Endothelial cell (in vitro differentiated cells): ENCODE measurements around the gene HS3ST4. TPM values are rescaled to one million over a fixed set of nuclear protein-coding genes. Genes with fewer than 3 reads are reported as not detected.

Experiments
- DNase-seq: peaks from one replicate; pipeline ENCODE4 v3.0.0; 2021; ENCODE audit warnings: low spot score
- H3K27ac Mint-ChIP-seq: one replicate; pipeline ENCODE4 v1.8.0; 2021; ENCODE audit warnings: mixed read lengths, inconsistent platforms; ENCODE audit not compliant: unreplicated experiment
- H3K27me3 Mint-ChIP-seq: one replicate; pipeline ENCODE4 v1.8.0; 2021; ENCODE audit warnings: mild to moderate bottlenecking, moderate library complexity, mixed read lengths, inconsistent platforms; ENCODE audit not compliant: unreplicated experiment
- H3K36me3 Mint-ChIP-seq: one replicate; pipeline ENCODE4 v1.8.0; 2021; ENCODE audit warnings: mild to moderate bottlenecking, low read depth, mixed read lengths, inconsistent platforms; ENCODE audit not compliant: unreplicated experiment
- H3K4me1 Mint-ChIP-seq: one replicate; pipeline ENCODE4 v1.8.0; 2021; ENCODE audit warnings: mild to moderate bottlenecking, mixed read lengths, inconsistent platforms; ENCODE audit not compliant: unreplicated experiment
- H3K4me3 Mint-ChIP-seq: one replicate; pipeline ENCODE4 v1.8.0; 2021; ENCODE audit warnings: mild to moderate bottlenecking, mixed read lengths, inconsistent platforms; ENCODE audit not compliant: unreplicated experiment
- H3K9me3 Mint-ChIP-seq: one replicate; pipeline ENCODE4 v1.8.0; 2021; ENCODE audit warnings: mixed read lengths, inconsistent platforms; ENCODE audit not compliant: unreplicated experiment
- total RNA-seq: library from RNA; stranded (reverse); fragmentation: NEBNext Ultra II Directional; extraction: Animal tissue kit (Norgen Biotek cat#: 25700); gene quantifications from one replicate; pipeline ENCODE4 v1.2.1, GENCODE V29; 2021; ENCODE audit not compliant: unreplicated experiment
- TF ChIP-seq, protein P1 (sequence below): fragments of 200-600 bp; sonication (generic); IDR thresholded peaks from one replicate; pipeline ENCODE4 v1.5.0; 2021; ENCODE audit warnings: antibody characterized with exemption; ENCODE audit not compliant: unreplicated experiment

The HS3ST4 gene
- total RNA-seq, 1 donor from 2014 or later: 4.8 TPM

DNA sequence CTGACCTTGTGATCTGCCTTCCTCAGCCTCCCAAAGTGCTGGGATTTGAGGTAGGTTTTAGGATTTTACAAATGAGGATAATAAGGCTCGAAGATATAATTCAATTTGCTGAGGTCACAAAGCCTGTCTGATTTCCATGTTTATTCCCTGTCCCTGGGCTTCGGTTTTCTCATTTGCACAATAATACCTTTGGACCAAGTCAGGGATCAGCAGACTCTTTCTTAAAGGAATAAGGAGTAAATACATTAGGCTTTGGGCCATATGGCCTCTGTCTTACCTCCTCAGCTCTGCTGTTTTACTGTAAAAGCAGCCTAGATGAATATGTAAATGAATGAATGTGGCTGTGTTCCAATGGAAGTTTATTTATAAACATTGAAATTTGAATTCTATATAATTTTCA, 442.8 kb downstream of the HS3ST4 start:
- no peaks in the 10 kb centered on the region for H3K4me1 Mint-ChIP-seq
- H3K4me3 Mint-ChIP-seq: no peak overlapping the region
- no peak overlapping the region for H3K27ac Mint-ChIP-seq
- DNase-seq: no peak
- H3K9me3 Mint-ChIP-seq: no peaks in the 10 kb centered on the region
- H3K27me3 Mint-ChIP-seq: peaks cover 2% of the 10 kb centered on the region
- peaks cover 4% of the 10 kb centered on the region for H3K36me3 Mint-ChIP-seq
- TF ChIP-seq, protein P1, sequence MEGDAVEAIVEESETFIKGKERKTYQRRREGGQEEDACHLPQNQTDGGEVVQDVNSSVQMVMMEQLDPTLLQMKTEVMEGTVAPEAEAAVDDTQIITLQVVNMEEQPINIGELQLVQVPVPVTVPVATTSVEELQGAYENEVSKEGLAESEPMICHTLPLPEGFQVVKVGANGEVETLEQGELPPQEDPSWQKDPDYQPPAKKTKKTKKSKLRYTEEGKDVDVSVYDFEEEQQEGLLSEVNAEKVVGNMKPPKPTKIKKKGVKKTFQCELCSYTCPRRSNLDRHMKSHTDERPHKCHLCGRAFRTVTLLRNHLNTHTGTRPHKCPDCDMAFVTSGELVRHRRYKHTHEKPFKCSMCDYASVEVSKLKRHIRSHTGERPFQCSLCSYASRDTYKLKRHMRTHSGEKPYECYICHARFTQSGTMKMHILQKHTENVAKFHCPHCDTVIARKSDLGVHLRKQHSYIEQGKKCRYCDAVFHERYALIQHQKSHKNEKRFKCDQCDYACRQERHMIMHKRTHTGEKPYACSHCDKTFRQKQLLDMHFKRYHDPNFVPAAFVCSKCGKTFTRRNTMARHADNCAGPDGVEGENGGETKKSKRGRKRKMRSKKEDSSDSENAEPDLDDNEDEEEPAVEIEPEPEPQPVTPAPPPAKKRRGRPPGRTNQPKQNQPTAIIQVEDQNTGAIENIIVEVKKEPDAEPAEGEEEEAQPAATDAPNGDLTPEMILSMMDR: no peak

DNA sequence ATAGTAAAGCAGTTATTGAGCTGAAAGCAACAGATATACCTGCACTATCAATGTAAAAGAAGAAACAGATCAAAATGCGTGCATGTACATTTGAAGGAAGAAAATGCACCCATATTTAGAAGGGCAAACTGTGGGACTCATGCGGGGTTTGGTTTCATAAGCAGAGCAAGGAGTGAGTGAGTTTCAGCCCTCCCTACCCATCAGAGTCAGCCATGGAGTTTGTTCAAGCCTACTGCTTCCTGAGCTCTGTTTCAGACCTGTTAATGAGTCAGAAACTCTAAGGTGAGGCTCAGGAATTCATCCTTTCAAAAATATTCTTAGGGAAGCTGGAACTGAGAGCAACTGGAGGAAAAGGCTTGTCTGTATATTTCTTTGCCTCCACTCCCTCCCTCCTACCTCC, 446.2 kb downstream of the HS3ST4 start:
- no peak overlapping the region for H3K4me3 Mint-ChIP-seq
- H3K27ac Mint-ChIP-seq: no peak overlapping the region
- no peak for DNase-seq
- H3K9me3 Mint-ChIP-seq: no peaks in the 10 kb centered on the region
- H3K4me1 Mint-ChIP-seq: no peaks in the 10 kb centered on the region
- TF ChIP-seq, protein P1: no peak
- no peaks in the 10 kb centered on the region for H3K36me3 Mint-ChIP-seq
- H3K27me3 Mint-ChIP-seq: peaks cover 2% of the 10 kb centered on the region

DNA sequence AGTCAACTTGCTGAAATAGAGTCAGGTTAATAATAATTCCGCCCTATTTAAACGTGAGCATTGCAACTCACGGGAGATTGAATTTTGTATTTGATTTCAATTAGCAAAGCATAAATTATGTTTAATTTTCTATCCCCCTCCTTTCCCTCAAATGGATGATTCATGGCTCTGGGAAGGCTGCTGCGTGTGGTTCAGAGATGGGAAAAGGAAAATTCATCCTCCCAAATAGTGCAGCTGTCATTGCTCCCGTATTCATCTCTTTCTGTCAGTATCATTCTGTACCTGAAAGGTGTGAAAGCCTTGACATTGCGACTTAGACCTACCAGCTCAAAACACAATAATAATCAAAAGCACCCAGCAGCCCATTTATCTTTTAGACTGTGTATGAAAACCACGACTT, 447.3 kb downstream of the HS3ST4 start:
- H3K4me3 Mint-ChIP-seq: no peak overlapping the region
- peaks cover 2% of the 10 kb centered on the region for H3K27me3 Mint-ChIP-seq
- no peaks in the 10 kb centered on the region for H3K9me3 Mint-ChIP-seq
- no peak overlapping the region for H3K27ac Mint-ChIP-seq
- no peak for DNase-seq
- TF ChIP-seq, protein P1: no peak
- no peaks in the 10 kb centered on the region for H3K36me3 Mint-ChIP-seq
- no peaks in the 10 kb centered on the region for H3K4me1 Mint-ChIP-seq

DNA sequence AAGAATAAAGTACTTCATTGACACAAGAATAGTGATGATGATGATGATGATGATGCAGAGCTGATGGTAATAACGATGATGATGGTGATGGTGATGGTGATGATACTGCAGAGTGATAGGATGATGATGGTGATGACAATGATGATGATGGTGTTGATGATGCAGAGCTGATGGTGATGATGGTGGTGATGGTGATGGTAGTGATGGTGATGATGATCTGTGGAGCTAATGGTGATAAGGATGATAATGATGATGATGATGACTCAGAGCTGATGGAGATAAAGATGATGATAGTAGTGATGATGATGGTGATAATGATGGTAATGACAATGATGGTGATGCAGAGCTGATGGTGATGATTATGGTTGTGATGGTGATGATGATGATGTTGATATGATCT, 448.1 kb downstream of the HS3ST4 start:
- no peaks in the 10 kb centered on the region for H3K9me3 Mint-ChIP-seq
- TF ChIP-seq, protein P1: no peak
- H3K36me3 Mint-ChIP-seq: no peaks in the 10 kb centered on the region
- peaks cover 2% of the 10 kb centered on the region for H3K27me3 Mint-ChIP-seq
- no peaks in the 10 kb centered on the region for H3K4me1 Mint-ChIP-seq
- DNase-seq: no peak
- no peak overlapping the region for H3K27ac Mint-ChIP-seq
- no peak overlapping the region for H3K4me3 Mint-ChIP-seq

DNA sequence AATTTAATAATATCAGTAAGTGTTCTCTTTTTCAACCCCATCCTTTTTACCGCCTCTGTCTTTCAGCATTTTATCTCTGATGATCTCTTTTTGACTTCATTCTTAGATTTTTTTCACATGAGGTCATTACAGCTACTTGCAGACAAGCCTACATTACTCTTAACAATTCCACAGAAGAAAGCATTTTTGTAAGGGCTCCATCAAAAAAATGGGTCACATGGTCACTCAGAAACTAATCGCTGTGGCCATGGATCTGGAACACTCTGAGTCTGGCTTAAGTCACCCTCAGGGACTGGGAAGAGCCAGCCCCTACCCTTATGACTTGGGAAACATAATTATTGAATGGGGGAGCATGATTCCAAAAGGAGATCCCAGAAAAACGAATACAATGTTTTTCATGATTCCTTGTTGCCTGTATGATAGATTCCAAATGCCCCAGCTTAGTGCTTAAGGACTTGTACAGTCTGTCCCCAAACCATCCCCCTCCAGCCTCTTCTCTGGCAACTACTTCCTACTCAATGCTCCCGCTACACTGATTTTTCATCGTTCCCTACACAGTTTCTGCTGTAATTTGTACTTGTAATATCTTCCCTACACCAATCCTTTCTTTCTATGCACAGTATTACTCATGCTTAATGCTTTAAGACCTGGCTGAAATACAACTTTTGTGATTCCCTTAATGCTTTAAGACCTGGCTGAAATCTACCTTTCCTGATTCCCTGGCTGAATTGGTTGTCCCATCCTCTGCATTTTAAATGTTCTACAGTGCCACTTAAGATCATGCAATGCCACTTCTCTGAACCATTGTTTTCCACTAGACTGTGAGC, 457.8 kb downstream of the HS3ST4 start:
- TF ChIP-seq, protein P1: no peak
- H3K36me3 Mint-ChIP-seq: no peaks in the 10 kb centered on the region
- no peak overlapping the region for H3K27ac Mint-ChIP-seq
- no peak for DNase-seq
- H3K4me1 Mint-ChIP-seq: no peaks in the 10 kb centered on the region
- H3K27me3 Mint-ChIP-seq: peaks cover 2% of the 10 kb centered on the region
- H3K4me3 Mint-ChIP-seq: no peak overlapping the region
- no peaks in the 10 kb centered on the region for H3K9me3 Mint-ChIP-seq
